NT2/D1 (cell line): Measurements from ENCODE around the gene CLCN1.

Experiments
- YY1 ChIP-seq: IDR thresholded peaks from 2 replicates; pipeline ENCODE4 v1.6.1; 2011; ENCODE audit not compliant: insufficient read length, insufficient read depth
- ZNF274 ChIP-seq: IDR thresholded peaks from 2 replicates; pipeline ENCODE4 v1.6.1; 2011; ENCODE audit warnings: mild to moderate bottlenecking, low read depth, low read length

- TF ChIP-seq YY1 (no peak), ZNF274 (no peak)
Observed at GRCh38 chr7:143282124-143282523, 33.8 kb upstream of the CLCN1 start.
